SK-N-SH treated with all-trans-retinoic acid at 6 μM for 48 hours (cell line): ENCODE data around the gene CCSER1.

Source experiments
- ATAC-seq: fragments of 200-7000 bp; cut with Tn5 transposase; 3 replicates; pipeline ENCODE4 v1.9.1; 2020; ENCODE audit warnings: mild to moderate bottlenecking, moderate library complexity
- ARNTL ChIP-seq: fragments of 450-650 bp; formaldehyde crosslinking; IDR thresholded peaks from 2 replicates; pipeline ENCODE4 v1.5.0; 2020; ENCODE audit warnings: low read depth, mild to moderate bottlenecking, moderate library complexity, borderline replicate concordance
- BACH2 ChIP-seq: fragments of 250-450 bp; sonication (Bioruptor Pico); IDR thresholded peaks from 2 replicates; pipeline ENCODE4 v1.9.0; 2021; ENCODE audit warnings: mild to moderate bottlenecking, borderline replicate concordance
- CREB5 ChIP-seq: fragments of 250-450 bp; sonication (Bioruptor Pico); IDR thresholded peaks from 2 replicates; pipeline ENCODE4 v1.5.1; 2020; ENCODE audit warnings: low read depth, mild to moderate bottlenecking, moderate library complexity
- CSDC2 ChIP-seq: fragments of 250-450 bp; sonication (Bioruptor Pico); IDR thresholded peaks from 2 replicates; pipeline ENCODE4 v1.5.0; 2020; ENCODE audit warnings: mild to moderate bottlenecking, moderate library complexity
- CSRNP3 ChIP-seq: fragments of 250-450 bp; sonication (Bioruptor Pico); IDR thresholded peaks from 2 replicates; pipeline ENCODE4 v1.5.1; 2021; ENCODE audit warnings: mild to moderate bottlenecking, moderate library complexity
- ESRRG ChIP-seq: fragments of 250-450 bp; sonication (Bioruptor Pico); IDR thresholded peaks from 2 replicates; pipeline ENCODE4 v1.6.1; 2021; ENCODE audit warnings: mild to moderate bottlenecking
- ISL1 ChIP-seq: fragments of 250-450 bp; sonication (Bioruptor Pico); IDR thresholded peaks from 2 replicates; pipeline ENCODE4 v2.1.2; 2022; ENCODE audit warnings: mild to moderate bottlenecking, moderate library complexity
- POU6F1 ChIP-seq: fragments of 250-450 bp; sonication (Bioruptor Pico); IDR thresholded peaks from 2 replicates; pipeline ENCODE4 v1.8.0; 2021; ENCODE audit warnings: low read depth, mild to moderate bottlenecking, moderate library complexity, borderline replicate concordance
- PPARA ChIP-seq: fragments of 250-450 bp; sonication (Bioruptor Pico); IDR thresholded peaks from 2 replicates; pipeline ENCODE4 v1.5.0; 2020; ENCODE audit warnings: mild to moderate bottlenecking, borderline replicate concordance
- SNAI2 ChIP-seq: fragments of 250-450 bp; sonication (Bioruptor Pico); IDR thresholded peaks from 2 replicates; pipeline ENCODE4 v1.5.0; 2020; ENCODE audit warnings: mild to moderate bottlenecking, moderate library complexity
- TCF4 ChIP-seq: fragments of 250-450 bp; sonication (Bioruptor Pico); IDR thresholded peaks from 2 replicates; pipeline ENCODE4 v1.8.0; 2021; ENCODE audit warnings: mild to moderate bottlenecking, moderate library complexity, borderline replicate concordance
- TOX ChIP-seq: fragments of 250-450 bp; sonication (Bioruptor Pico); IDR thresholded peaks from 2 replicates; pipeline ENCODE4 v1.8.0; 2021; ENCODE audit warnings: mild to moderate bottlenecking, moderate library complexity, borderline replicate concordance
- ZFP30 ChIP-seq: fragments of 450-650 bp; formaldehyde crosslinking; IDR thresholded peaks from 2 replicates; pipeline ENCODE4 v1.5.0; 2022; ENCODE audit warnings: mild to moderate bottlenecking, moderate library complexity
- ZNF565 ChIP-seq: fragments of 450-650 bp; formaldehyde crosslinking; conservative IDR thresholded peaks from 2 replicates; pipeline ENCODE4 v1.5.0; 2020; ENCODE audit warnings: low read depth, mild to moderate bottlenecking, moderate library complexity
- ZNF70 ChIP-seq: fragments of 450-650 bp; formaldehyde crosslinking; IDR thresholded peaks from 2 replicates; pipeline ENCODE4 v1.5.0; 2020; ENCODE audit warnings: mild to moderate bottlenecking, moderate library complexity
- TF ChIP-seq, protein P1 (sequence below): fragments of 250-450 bp; sonication (Bioruptor Pico); IDR thresholded peaks from 2 replicates; pipeline ENCODE4 v1.8.0; 2020; ENCODE audit warnings: mild to moderate bottlenecking, moderate library complexity, borderline replicate concordance
- TF ChIP-seq, protein P2 (sequence below): fragments of 250-450 bp; sonication (Bioruptor Pico); IDR thresholded peaks from 2 replicates; pipeline ENCODE4 v1.5.0; 2020; ENCODE audit warnings: mild to moderate bottlenecking, moderate library complexity

CCSER1 gene

GRCh38 chr4:91288702-91289311 lies 1161.6 kb downstream of the CCSER1 start:
- ATAC-seq = no peak
- TF ChIP-seq ZFP30 (CRISPR knock-in tag) (no peak), ISL1 (CRISPR knock-in tag) (no peak), TCF4 (no peak), PPARA (CRISPR knock-in tag) (no peak), CREB5 (no peak), TOX (CRISPR knock-in tag) (no peak)
- TF ChIP-seq, protein P1, sequence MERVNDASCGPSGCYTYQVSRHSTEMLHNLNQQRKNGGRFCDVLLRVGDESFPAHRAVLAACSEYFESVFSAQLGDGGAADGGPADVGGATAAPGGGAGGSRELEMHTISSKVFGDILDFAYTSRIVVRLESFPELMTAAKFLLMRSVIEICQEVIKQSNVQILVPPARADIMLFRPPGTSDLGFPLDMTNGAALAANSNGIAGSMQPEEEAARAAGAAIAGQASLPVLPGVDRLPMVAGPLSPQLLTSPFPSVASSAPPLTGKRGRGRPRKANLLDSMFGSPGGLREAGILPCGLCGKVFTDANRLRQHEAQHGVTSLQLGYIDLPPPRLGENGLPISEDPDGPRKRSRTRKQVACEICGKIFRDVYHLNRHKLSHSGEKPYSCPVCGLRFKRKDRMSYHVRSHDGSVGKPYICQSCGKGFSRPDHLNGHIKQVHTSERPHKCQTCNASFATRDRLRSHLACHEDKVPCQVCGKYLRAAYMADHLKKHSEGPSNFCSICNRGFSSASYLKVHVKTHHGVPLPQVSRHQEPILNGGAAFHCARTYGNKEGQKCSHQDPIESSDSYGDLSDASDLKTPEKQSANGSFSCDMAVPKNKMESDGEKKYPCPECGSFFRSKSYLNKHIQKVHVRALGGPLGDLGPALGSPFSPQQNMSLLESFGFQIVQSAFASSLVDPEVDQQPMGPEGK = no peak
- TF ChIP-seq, protein P2, sequence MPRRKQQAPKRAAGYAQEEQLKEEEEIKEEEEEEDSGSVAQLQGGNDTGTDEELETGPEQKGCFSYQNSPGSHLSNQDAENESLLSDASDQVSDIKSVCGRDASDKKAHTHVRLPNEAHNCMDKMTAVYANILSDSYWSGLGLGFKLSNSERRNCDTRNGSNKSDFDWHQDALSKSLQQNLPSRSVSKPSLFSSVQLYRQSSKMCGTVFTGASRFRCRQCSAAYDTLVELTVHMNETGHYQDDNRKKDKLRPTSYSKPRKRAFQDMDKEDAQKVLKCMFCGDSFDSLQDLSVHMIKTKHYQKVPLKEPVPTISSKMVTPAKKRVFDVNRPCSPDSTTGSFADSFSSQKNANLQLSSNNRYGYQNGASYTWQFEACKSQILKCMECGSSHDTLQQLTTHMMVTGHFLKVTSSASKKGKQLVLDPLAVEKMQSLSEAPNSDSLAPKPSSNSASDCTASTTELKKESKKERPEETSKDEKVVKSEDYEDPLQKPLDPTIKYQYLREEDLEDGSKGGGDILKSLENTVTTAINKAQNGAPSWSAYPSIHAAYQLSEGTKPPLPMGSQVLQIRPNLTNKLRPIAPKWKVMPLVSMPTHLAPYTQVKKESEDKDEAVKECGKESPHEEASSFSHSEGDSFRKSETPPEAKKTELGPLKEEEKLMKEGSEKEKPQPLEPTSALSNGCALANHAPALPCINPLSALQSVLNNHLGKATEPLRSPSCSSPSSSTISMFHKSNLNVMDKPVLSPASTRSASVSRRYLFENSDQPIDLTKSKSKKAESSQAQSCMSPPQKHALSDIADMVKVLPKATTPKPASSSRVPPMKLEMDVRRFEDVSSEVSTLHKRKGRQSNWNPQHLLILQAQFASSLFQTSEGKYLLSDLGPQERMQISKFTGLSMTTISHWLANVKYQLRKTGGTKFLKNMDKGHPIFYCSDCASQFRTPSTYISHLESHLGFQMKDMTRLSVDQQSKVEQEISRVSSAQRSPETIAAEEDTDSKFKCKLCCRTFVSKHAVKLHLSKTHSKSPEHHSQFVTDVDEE = no peak

DNA sequence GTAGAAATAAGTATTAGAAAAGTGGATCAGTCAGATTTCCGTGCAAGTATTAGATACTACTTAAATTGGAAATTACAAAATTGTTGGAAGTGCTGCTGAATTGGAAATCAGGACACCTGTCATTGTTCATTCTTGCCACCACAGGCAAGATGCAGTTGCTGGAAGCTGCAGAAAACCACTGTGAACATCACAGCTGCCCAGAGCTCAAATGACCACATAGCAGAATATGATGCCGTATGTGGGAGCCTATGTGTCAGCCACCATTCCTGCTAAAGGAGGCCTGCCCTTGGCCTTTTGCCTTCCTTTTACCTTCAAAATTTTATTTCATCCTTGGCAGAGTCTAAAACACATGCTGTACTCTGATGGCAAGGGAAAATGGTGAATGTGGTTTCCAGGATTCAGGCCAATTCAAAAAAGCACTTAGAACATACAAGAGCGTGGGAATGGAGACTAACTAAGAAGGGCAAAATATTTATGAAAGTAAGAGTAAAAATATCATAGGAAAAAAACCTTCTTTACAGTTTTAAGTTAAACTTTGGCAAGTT lies 1171.0 kb downstream of the CCSER1 start:
- ATAC-seq = no peak
- TF ChIP-seq ISL1 (CRISPR knock-in tag) (no peak), CSDC2 (CRISPR knock-in tag) (no peak), ZFP30 (CRISPR knock-in tag) (no peak), BACH2 (CRISPR knock-in tag) (no peak), POU6F1 (CRISPR knock-in tag) (no peak), ESRRG (no peak), ZNF70 (CRISPR knock-in tag) (no peak), TCF4 (no peak), CSRNP3 (CRISPR knock-in tag) (no peak), SNAI2 (no peak), ARNTL (CRISPR knock-in tag) (no peak), ZNF565 (CRISPR knock-in tag) (no peak)
- TF ChIP-seq, protein P1 = no peak
- TF ChIP-seq, protein P2 = no peak
